ENCODE data around the gene GTPBP1. TPM values are rescaled to one million over a fixed set of nuclear protein-coding genes. Genes with fewer than 3 reads are reported as not detected.

Gene GTPBP1
- total and polyA plus RNA-seq, 2 donors (not counting 1 experiment from before 2014, with no cell fraction given): 77.8 to 174 TPM

DNA sequence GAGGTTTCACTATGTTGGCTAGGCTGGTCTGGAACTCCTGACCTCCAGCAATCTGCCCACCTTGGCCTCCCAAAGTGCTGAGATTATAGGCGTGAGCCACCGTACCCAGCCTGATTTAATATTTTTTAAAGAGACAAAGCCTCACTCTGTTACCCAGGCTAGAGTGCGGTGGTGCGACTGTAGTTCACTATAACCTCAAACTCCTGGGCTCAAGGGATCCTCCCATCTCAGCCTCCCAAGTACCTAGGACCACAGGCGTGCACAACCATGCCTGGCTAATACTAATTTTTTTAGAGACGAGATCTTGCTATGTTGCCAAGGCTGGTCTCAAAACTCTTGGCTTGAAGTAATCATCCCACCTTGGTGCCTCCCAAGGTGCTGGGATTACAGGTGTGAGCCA lies 13.5 kb downstream of the GTPBP1 start:
- H3K27me3 ChIP-seq (replicated peaks in 1 of 4; ENCODE audit: control extremely low read depth in 1 of 4, control insufficient read depth in 3 of 4, insufficient read depth in 4 of 4, low read length in 3 of 4): no peaks in the 10 kb centered on the region
- WGBS (ENCODE audit: insufficient coverage): 100% methylated on average over 5 of the region's 6 CpGs
- H2AFZ ChIP-seq (ENCODE audit: insufficient read depth, low read depth, low read length, poor library complexity, severe bottlenecking): no peak overlapping the region
- peaks cover 43% of the 10 kb centered on the region for H3K79me2 ChIP-seq (ENCODE audit: control insufficient read depth, insufficient read depth, low read length)
- no peaks in the 10 kb centered on the region for H3K27me3 Mint-ChIP-seq
- CTCF ChIA-PET: no interaction called here
- H4K20me1 ChIP-seq (ENCODE audit: control insufficient read depth, insufficient read depth, low read length, poor library complexity, severe bottlenecking): peaks cover 45% of the 10 kb centered on the region
- H3K4me1 ChIP-seq (ENCODE audit: control insufficient read depth in 2 of 2, insufficient read depth in 2 of 2, low read length in 2 of 2): no peaks in the 10 kb centered on the region
- no peak overlapping the region for H3K4me3 Mint-ChIP-seq
- DNase-seq (no peak), ATAC-seq (ENCODE audit: low read depth) (no peak)
- H3K4me1 Mint-ChIP-seq: peaks cover 12% of the 10 kb centered on the region
- H3K4me2 ChIP-seq (replicated peaks; ENCODE audit: low read depth, low read length, poor library complexity, severe bottlenecking): no peak overlapping the region
- no peaks in the 10 kb centered on the region for H3K9me3 Mint-ChIP-seq (ENCODE audit: insufficient read depth)
- no peak overlapping the region for H3K27ac Mint-ChIP-seq
- no peak overlapping the region for H3K9ac ChIP-seq (ENCODE audit: low read length)
- H3K4me3 ChIP-seq (ENCODE audit: control extremely low read depth in 1 of 5, extremely low read depth in 1 of 5, insufficient read depth in 1 of 5, low read depth in 2 of 5, low read length in 4 of 5): no peak overlapping the region
- H3K36me3 ChIP-seq (replicated peaks in 1 of 2; ENCODE audit: control extremely low read depth in 1 of 2, control insufficient read depth in 1 of 2, extremely low read depth in 1 of 2, insufficient read depth in 2 of 2, low read length in 1 of 2): peaks cover 1 to 78% of the 10 kb centered on the region in 2 experiments
- H3K27ac ChIP-seq (ENCODE audit: low read length in 2 of 2): no peak overlapping the region
- no peaks in the 10 kb centered on the region for H3K9me3 ChIP-seq (ENCODE audit: control extremely low read depth in 1 of 3, control insufficient read depth in 2 of 3, insufficient read depth in 1 of 3, low read length in 2 of 3)
- intact Hi-C loops (cut with micrococcal nuclease): no loop called here
- POLR2A ChIA-PET: interaction anchor here (0.7 to 1.7 kb wide), 2 partner anchors 13 to 24 kb away, joined by 3 to 5 read pairs; no protein-coding TSS in a partner anchor
- no peak for TF ChIP-seq EZH2 (IDR thresholded peaks at IDR 0.05; ENCODE audit: borderline replicate concordance, insufficient read depth, low read depth, low read length, poor library complexity, severe bottlenecking)
- TF ChIP-seq, protein P1, sequence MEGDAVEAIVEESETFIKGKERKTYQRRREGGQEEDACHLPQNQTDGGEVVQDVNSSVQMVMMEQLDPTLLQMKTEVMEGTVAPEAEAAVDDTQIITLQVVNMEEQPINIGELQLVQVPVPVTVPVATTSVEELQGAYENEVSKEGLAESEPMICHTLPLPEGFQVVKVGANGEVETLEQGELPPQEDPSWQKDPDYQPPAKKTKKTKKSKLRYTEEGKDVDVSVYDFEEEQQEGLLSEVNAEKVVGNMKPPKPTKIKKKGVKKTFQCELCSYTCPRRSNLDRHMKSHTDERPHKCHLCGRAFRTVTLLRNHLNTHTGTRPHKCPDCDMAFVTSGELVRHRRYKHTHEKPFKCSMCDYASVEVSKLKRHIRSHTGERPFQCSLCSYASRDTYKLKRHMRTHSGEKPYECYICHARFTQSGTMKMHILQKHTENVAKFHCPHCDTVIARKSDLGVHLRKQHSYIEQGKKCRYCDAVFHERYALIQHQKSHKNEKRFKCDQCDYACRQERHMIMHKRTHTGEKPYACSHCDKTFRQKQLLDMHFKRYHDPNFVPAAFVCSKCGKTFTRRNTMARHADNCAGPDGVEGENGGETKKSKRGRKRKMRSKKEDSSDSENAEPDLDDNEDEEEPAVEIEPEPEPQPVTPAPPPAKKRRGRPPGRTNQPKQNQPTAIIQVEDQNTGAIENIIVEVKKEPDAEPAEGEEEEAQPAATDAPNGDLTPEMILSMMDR (IDR thresholded peaks at IDR 0.05): no peak

DNA sequence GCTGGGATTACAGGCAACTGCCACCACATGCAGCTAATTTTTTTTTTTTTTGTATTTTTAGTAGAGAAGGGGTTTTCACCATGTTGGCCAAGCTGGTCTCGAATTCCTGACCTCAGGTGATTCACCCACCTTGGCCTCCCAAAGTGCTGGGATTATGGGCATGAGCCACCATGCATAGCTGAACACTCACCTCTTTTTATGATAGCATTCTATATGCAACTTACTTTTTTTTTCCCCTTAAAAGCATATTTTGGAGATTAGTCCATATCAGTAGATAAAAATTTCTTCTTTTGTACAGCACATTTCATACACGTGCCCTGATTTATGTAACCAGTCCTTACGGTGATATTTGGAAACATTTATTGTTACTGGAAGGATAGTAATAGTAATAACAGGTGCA lies 14.6 kb downstream of the GTPBP1 start:
- ATAC-seq (ENCODE audit: low read depth) (no peak), DNase-seq (no peak)
- no peaks in the 10 kb centered on the region for H3K27me3 ChIP-seq (replicated peaks in 1 of 4; ENCODE audit: control extremely low read depth in 1 of 4, control insufficient read depth in 3 of 4, insufficient read depth in 4 of 4, low read length in 3 of 4)
- Mint-ChIP-seq H3K27ac (no peak overlapping the region), H3K4me3 (no peak overlapping the region), H3K4me1 (peaks cover 3% of the 10 kb centered on the region), H3K27me3 (no peaks in the 10 kb centered on the region), H3K9me3 (ENCODE audit: insufficient read depth) (no peaks in the 10 kb centered on the region)
- no peak overlapping the region for H2AFZ ChIP-seq (ENCODE audit: insufficient read depth, low read depth, low read length, poor library complexity, severe bottlenecking)
- H3K9ac ChIP-seq (ENCODE audit: low read length): no peak overlapping the region
- TF ChIP-seq EZH2 (IDR thresholded peaks at IDR 0.05; ENCODE audit: borderline replicate concordance, insufficient read depth, low read depth, low read length, poor library complexity, severe bottlenecking): no peak
- TF ChIP-seq, protein P1 (IDR thresholded peaks at IDR 0.05): no peak
- no peak overlapping the region for H3K27ac ChIP-seq (ENCODE audit: low read length in 2 of 2)
- H3K79me2 ChIP-seq (ENCODE audit: control insufficient read depth, insufficient read depth, low read length): peaks cover 35% of the 10 kb centered on the region
- peaks cover 45% of the 10 kb centered on the region for H4K20me1 ChIP-seq (ENCODE audit: control insufficient read depth, insufficient read depth, low read length, poor library complexity, severe bottlenecking)
- ChIA-PET CTCF (interaction anchor here (0.6 to 1.4 kb wide), 2 partner anchors 12 to 1645 kb away, joined by 3 read pairs; no protein-coding TSS in a partner anchor), POLR2A (interaction anchor here (0.7 to 1.7 kb wide), 2 partner anchors 22 to 204 kb away, joined by 3 to 6 read pairs; no protein-coding TSS in a partner anchor)
- intact Hi-C loops (cut with micrococcal nuclease): no loop called here
- no peaks in the 10 kb centered on the region for H3K4me1 ChIP-seq (ENCODE audit: control insufficient read depth in 2 of 2, insufficient read depth in 2 of 2, low read length in 2 of 2)
- WGBS (ENCODE audit: insufficient coverage): no CpG with 5 or more reads among the region's 3 CpGs
- H3K4me3 ChIP-seq (ENCODE audit: control extremely low read depth in 1 of 5, extremely low read depth in 1 of 5, insufficient read depth in 1 of 5, low read depth in 2 of 5, low read length in 4 of 5): no peak overlapping the region
- no peaks in the 10 kb centered on the region for H3K9me3 ChIP-seq (ENCODE audit: control extremely low read depth in 1 of 3, control insufficient read depth in 2 of 3, insufficient read depth in 1 of 3, low read length in 2 of 3)
- peaks cover 5 to 83% of the 10 kb centered on the region in 2 experiments for H3K36me3 ChIP-seq (replicated peaks in 1 of 2; ENCODE audit: control extremely low read depth in 1 of 2, control insufficient read depth in 1 of 2, extremely low read depth in 1 of 2, insufficient read depth in 2 of 2, low read length in 1 of 2)
- H3K4me2 ChIP-seq (replicated peaks; ENCODE audit: low read depth, low read length, poor library complexity, severe bottlenecking): no peak overlapping the region
